CD4-positive, alpha-beta T cell treated with Interferon alpha-2 for 1 hour (primary cell): ENCODE results near the gene ZBTB20.

Experiments
- DNase-seq, 2 donors: peaks; one replicate each; pipeline ENCODE4 v3.0.0-alpha.2; 2020 to 2022

Gene ZBTB20

DNA sequence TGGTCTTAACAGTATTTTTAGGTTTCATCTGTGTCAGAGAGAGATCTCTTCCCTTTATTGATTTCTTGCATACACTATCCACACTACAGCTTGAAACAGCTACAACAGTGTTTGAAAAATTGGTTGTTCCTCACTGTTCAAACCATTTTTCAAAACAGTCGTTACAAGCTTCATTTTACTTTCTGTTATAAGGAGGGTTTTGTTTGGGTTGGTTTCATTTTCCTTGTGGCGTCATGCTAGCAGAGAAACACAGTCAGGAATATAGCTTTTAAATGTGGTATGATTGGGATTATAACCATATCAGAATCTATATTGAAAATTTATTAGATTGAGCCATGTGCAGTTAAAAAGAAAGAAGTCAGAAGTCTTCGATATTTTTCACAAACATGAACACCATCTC, 400.6 kb downstream of the ZBTB20 start:
- peak in 1 of 2 donors; percentile 9 for DNase-seq

DNA sequence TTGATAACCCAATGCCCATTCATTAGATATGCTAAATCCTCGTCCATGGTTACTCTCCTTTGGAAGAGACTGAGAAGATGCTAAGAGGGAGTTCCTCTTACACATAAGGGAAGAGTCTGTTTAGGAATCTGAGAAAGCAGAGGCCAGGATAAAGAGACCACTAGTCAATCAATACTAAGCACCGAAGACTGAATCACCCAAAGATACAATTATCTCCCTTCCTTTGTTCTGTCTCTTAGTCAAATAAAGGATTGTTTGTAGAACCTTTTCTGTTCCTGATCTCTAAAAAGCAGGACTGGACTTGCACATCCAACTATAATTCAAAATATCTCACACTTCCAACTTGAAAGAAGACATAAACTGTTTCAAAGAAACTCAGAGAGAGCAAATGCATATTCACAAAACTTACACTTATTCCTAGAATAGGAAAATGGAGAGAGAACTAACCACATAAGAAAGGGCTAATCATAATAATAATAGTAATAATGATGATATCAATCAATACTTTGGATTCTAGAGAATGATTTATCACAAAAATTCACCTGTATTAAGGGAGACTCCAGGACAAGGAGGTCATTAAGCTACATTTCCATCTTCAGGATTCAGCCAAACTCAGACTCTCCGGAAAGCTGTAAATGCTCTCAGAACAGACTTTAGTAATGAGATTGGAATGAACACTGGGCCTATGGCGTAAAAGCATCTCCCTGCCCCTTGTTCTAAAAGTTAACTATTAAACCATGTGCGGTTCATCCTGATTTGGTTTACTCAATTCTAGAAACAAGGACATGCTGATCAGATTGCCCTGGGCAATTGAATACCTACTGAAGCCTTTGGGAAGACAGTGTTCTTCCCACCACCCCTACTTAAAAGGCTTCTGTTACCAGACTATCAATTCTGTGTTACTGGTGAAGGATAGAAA, 401.5 kb downstream of the ZBTB20 start:
- no peak for DNase-seq

DNA sequence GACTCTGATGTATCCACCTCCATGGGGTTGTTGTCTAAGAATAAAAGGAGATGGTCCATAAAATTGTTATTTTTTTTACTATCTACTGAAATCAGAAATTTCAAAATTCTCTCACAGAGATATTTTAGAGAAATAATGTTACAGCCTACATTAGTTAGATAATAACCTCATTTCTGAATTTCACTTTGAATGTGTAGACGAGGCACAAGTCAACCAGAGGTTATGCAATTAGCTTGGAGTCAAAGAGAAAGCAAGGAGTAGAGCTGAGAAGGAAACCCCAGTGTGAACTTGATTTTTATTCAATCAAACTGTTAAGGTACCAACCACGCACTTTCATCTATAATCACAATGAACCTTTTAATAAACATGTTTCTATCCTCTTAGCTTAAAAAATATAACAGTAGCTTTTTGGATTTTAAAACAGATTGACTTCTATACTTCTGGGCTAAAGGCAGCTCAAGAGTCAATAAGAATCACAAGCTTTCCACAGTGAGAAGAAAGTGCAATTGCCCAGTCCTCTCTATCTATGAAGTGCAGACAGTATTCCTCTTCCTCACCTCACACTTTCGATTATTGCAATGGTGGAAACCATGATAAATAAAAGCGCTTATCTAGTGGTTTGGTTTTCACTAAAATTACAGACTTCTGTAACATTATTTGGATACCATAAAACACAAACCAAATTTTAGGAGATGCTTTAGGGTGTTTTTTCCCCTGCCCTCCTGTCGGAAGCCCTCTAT, 403.2 kb downstream of the ZBTB20 start:
- DNase-seq = no peak

DNA sequence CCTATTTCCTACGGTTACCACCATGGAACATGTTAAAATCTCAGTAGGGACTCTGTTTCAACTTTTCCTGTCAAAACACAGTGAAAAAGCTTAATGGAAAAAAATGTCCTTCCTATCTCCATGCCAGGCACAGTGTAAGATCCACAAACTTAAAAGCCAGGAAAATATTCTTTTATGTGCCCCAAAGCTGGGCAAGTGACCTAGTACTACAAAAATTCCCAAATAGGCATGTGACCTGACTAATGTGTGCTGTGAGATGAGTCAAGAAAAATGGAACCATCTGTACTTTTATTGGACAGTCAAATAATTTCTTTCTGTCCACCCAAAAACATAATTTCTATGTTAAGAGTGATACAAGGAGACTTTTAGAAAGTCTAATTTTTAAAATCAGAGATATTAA, 406.0 kb downstream of the ZBTB20 start:
- DNase-seq = no peak

DNA sequence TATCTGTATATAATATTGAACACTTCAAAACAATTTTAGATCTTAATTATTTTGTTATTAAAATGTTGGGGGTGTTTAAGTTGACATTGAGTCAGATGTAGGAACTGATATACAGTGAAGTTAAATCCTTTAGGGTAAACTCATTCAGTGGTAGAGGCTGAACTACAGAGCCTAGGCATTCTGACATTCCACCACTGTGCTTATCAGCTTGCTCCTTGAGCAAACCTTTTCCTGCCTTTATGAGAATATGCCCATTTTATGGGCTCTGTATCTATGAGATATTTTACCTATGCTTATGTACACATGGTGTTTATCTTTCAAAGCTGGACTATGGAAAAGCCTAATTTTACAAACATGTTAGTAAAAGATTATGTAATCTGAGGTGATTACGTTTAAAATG, 407.5 kb downstream of the ZBTB20 start:
- DNase-seq = no peak

DNA sequence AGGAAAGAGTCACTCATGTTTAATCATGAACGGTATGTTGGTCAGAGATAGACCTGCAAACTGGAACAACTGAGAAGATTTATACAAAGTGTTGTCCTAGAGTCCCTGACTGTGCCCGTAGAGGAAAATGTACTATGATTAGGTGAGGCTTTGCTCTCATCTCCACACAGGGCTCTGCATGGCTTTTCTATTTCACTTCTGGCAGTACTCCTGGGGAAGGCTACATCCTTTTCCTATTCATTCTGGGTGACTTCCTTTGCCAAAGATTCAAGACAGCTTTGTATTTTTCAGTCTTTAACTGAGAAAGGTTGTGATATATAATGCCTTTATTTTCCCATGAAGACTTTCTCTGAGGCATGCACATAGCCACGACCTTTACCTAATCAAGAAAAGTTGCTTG, 414.7 kb downstream of the ZBTB20 start:
- DNase-seq = no peak

DNA sequence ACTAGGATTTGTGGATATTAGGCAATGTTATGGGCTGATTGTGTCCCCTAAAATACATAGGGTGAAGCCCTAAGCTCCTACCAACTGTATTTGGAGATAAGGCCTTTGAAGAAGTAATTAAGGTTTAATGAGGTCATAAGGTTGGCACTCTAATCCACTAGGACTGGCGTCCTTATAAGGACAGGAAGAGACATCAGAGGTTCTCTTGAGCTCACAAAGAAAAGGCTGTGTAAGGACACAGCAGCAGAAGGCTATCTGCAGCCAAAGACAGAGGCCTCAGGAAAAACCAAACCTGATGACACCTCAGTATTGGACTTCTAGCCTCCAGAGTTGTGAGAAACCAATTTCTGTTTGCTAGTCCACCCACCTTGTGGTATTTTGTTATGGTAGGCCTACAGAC, 416.7 kb downstream of the ZBTB20 start:
- DNase-seq = no peak

DNA sequence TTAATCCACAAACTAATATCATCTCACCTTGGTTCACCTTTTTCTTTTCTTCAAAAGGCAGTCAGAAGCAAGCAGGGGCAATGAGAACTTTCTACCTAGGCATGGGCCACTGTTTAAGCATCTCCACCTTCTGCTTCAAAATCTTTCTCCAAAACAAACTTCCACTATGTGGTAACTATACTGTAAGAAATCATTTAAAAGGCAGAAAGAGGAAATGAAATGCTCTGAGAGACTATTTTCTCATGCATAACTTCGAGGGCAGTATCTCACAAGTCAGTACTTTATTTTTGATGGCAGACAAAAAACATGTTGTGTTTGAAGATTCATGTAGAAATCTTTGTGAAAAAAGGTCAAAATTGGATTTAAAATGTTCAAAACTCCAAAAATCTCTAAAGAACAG, 419.7 kb downstream of the ZBTB20 start:
- no peak for DNase-seq

DNA sequence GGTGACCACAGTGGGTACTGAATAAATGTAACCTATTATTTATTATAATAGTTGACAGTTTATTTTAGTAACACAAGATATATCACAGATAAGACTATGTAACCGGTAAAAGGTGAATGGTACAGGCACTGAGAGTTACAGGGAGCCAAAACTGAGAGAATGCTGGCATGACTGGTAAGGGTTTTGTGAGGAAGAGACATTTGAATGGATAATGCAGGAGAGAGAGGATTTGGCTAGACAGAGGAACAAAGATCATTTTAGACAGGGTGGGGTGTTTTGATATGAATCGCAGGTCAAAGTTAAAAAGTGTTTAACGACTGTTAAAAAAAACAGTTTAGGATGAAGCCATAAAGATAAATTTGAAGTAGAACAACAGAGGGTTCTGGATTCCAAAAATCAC, 421.1 kb downstream of the ZBTB20 start:
- no peak for DNase-seq

DNA sequence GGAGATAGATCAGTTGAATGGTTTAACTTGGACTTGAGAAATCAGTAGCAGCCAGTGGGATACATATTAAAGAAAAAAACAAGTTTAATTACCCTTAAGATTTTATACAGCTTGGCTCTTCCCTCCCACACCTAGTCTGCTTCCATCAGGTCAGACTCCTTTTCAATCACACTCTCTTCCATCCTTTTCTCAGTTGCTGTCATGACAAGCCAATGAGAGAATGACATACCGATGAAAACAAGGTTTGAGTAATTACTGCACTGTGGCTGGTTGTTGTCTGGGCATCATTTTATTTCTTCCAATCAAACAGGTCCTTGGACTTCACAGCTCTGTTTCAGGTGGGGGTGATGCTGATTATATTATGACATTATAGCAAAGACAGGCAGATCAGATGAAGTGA, 424.6 kb downstream of the ZBTB20 start:
- no peak for DNase-seq

DNA sequence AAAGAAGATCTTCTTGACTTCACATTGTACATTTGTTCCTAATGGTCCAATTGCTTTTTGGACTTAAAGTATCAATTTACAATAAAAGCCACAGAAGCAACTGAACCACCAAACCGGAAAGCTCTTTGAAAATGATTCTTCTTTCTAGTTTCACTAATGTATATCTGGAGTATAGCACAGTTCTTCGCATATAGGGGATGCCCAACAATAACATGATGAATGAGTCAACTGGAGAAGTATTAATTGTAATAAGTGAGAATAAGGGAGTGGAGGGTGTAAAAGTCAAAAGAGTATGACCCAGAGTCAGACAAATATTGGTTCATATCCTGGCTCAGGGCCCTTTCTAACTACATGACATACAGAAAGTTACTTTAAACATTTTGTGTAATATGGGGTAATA, 425.2 kb downstream of the ZBTB20 start:
- DNase-seq = no peak

DNA sequence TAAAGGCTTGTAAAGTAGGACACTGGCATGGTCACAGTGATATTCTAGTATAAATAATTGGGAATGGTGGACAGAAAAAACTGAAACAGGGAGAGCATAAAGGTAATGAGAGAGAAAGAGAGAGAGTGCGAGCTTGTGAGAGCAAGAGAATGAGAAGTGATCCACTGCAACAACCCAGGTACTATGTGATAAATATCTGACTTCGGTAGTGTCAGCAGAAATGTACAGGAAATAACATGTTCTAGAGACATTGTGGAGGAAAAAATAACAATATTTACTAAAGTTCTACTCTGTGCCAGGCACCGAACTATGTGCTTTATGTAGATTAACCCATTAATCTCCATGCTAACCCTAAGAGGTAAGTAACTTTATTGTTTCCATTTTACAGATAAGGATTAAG, 425.9 kb downstream of the ZBTB20 start:
- DNase-seq = no peak

DNA sequence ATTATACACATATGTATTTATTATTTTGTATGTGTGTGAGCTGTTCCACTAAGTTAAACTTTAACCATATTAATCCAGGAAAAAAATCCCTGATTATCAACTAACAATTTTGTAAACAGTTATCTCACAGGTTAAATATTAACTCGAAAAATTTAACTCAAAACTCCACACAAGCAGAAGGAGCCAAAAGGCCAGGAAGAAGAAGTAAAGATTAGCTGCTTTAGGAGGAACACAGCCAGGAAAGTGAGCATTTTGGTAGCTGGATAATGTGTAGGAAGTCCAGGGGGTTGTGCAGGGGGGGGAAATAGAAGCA, 428.2 kb downstream of the ZBTB20 start:
- no peak for DNase-seq

DNA sequence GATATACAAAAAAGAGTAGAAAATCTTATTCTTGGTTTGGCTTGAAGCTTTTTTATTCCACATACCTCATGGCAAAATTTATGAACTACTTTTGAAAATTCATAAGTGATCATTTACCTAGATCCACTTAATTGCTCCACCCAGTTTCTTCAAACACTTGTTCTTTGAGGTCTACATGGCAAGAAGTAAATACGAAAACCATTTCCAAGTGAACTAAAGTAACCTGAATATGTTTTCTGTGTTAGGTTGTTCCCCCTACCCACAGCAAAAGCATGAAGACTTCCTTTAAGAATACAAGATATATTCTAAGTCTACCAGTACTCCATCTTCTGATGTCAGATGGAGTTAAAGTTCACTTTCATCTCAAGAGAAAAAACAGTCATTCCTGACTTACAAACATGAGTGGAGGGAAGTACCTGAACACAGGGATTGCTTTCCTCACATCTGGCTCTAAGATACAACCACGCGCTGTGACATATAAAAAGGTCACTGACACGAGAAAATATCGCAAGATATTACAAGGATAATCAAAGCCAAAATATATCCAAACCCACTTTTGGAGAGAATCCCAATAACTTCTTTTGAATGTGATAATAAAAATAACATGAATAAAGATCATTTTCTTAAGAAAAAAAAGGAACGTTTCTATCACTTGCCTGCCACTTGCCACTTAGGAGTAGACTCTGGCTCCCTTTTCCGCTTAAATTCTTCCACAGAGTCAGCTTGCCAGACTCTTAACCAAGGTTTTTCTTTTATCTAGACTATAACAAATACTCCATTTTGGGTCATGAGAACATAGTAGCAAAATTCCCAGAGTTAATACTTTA, 428.8 kb downstream of the ZBTB20 start:
- DNase-seq = no peak

DNA sequence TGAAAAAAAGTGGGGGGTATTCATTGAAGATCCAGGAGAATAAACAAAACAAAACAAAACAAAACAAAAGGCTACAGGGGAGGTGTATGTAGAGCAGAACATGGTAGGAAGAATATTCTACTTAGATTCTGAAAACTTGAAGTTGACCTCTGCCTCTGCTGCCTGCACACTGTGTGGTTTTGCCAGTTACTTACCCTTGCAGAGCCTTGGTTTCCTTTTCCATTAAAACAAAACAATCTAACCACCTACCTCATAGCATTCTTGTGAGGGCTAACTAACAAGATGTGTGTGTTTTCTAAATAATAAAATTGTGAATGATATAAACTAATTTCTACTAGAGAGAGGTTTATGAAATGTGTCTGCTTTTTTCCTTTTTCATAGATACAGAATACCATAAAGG, 430.2 kb downstream of the ZBTB20 start:
- DNase-seq = no peak

DNA sequence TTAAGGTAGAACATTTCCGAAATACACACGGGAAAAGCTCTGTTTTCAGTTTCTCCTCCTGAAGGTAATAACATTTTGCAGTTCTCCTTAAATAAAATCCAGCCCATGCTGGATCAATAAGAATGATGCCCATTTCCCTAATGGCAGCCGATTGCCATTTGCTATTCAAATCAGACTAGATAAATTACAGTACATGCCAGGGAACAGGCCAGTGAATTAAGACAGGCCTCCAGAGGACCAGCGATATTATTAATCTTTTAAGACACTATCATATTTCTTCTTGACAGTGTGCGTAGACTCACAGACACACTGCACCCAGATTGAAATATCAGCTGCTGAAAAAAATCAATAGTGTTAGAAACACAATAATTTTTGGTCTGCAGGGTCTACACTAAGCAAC, 431.0 kb downstream of the ZBTB20 start:
- DNase-seq = no peak

DNA sequence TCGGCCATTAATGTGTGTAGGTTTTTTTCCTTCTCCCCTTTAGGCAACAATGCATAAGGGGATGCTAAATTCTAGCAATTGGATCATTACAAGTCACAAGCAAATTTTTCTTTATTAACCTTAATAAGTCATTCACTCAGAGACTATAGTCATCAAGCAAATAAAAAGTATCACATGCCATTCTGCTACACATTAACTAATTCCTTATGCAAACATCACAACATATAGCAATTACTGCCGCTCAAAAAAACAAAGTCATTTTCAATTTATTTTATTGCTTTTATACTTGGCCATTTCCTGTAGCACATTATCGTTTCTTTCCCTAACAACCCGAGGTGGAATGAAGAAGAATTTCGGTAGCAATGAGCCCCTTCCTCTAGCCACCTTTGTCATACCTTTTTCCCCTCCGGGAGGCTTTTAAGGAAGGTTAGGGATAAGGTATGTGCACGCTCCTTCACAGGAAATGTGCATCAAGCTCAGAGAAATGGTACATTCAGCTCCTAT, 432.1 kb downstream of the ZBTB20 start:
- no peak for DNase-seq

DNA sequence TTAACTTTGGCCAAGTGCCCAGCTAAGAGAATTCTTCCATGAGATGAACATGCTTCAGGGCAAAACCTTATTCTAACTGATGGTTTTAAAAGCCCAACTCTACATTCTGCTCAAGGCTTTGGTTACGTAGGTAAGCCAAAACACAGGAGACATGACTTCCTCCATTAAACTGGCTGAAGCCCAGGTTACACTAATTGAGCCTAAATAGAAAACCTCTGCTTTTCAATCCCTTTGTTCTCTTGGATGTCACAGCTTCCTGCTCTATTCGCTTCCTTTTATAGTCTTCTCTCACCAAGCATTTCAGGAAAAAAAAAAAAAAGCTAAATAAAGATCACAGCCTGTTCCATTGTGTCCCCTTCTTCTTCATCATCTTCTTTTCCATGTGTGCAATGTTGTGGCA, 432.9 kb downstream of the ZBTB20 start:
- DNase-seq = no peak

DNA sequence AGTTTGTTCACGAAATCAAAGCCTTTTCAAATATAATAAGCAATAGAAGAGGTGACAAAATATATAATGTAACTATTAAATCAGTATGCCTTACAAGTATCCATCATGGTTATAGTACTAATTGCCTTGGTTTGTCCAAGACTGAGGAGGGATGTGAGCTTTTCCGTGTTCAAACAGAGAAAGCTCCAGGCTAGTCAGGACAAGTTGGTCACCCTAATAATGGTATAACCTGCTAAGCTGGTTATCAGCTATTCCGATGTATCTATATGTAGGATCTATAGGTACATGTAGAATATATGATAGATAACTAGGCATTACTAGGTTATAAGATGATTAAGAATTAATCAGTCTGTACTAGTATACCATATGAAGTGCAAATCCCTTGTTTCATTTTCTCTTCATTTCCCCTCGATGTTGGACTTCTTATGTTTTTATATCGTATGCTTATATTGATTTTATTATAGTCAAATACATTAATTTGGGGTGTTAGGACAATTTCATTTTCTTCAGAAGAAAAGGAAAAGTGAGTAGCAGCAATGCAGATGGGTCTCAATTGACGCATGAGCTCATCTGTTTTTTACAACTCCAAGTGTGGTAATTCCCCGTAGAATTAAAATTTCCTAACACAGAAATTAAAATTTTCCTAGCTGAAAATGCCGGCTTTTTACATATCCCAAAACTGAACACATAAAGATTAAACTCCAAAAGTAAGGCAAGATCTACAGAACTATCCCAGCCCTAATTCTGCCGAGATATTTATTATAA, 434.2 kb downstream of the ZBTB20 start:
- DNase-seq = no peak

DNA sequence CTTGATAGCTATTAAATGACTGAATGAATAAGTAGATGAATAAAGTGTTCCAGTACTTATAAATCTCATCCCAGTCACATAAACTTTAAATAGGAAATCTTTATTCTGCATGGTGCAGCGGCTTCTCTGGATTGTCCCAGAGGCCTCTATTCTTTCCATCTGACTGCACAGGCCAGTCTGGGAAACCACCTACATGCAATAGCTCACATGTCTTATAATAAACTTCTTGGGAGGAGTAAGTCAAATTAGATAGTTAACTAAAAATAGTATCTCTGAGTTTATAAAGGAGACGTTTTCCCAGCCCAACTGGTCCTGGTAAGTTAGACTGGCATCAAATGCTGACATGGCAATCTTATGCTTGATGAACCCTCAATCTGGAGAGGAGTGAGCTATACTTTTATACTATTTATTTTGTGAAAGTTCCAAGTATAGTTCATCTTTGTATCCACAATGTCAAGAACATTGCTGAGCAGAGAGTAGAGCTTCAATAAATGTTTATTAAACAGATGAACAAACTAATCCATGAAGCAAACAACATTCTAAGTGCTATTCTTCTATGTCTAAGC, 435.7 kb downstream of the ZBTB20 start:
- DNase-seq = no peak

DNA sequence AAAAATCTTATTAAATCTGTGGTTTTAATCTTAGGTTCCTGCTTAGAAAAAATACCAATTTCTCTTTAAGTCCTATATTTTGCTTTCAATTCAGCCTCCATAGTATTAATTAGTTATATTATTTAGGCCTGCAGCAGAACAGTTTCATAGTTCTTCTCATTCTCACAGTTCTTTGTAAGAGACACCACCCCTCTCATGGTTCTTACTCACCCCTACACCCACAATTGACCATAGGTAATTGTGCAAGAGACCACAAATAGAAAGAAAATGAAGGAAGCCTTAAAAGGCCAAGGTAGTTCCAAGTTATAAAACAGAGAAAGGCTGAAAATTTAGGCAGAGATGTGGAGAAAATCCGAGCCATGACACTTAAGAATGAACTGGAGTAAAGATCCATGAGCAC, 438.0 kb downstream of the ZBTB20 start:
- DNase-seq = no peak

DNA sequence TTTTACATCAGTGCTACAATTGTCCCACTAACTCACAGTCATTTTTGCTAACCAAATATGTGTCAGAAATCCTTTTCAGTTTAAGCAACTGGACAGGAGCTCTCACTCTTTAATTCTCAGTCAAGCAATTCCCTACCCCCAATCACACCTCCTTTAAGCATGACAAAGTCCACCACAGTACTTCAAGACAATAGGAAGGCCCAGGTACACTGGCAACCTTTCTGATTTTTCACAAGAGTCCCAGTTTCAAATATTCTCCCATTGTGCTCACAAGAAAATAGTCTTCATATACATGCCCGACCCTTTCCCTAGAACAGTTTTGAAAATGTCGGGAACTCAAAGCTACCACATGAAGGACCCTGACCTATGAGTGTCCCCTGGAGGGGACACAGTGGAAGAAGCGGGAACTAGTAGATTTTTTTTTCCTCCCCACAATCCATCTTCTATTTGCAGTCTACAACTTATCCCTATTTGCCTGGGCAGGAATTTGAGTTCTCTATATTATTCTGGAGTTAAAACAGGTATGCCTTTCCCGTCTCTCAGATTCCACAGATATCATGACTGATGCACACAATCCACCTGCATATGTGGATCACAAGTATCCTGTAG, 439.7 kb downstream of the ZBTB20 start:
- no peak for DNase-seq
